Measurements from ENCODE around the gene TCL1A. TPM values are rescaled to one million over a fixed set of nuclear protein-coding genes. Genes with fewer than 3 reads are reported as not detected.

The TCL1A gene
- total RNA-seq, 1 experiment from 2014 or later, result not detected

DNA sequence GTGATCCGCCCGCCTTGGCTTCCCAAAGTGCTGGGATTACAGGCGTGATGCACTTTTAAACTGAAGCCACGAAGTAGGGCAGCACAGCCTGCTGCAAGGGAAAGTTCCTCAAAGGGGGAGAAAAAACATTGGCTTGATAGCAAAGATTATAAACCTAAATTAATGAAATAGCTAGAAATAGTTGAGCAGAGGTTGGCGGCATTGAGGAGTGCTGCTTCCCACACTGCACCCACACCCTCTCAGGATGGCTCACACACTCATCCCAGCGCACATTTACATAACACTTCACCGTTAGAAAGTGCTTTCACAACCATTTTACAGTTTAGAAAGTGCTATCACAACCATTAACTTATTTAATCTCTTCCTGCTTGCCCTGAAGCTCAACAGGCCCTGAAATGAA lies 44.4 kb upstream of the TCL1A start:
- Histone ChIP-seq H3K36me3 (ENCODE audit: control insufficient read depth, insufficient read depth, low read length) (no peaks in the 10 kb centered on the region), H3K27ac (ENCODE audit: low read length) (no peak overlapping the region), H3K4me3 (ENCODE audit: low read depth in 2 of 2, low read length in 2 of 2) (no peak overlapping the region), H3K9me3 (ENCODE audit: control insufficient read depth, insufficient read depth, low read depth, low read length) (no peaks in the 10 kb centered on the region), H3K27me3 (ENCODE audit: control insufficient read depth, insufficient read depth, low read length) (no peaks in the 10 kb centered on the region; the same call in 1 of the 2 replicates), H3K4me1 (ENCODE audit: control insufficient read depth, insufficient read depth, low read length) (no peaks in the 10 kb centered on the region)
- no peak for ATAC-seq
- intact Hi-C loops (cut with micrococcal nuclease; ENCODE audit: unreplicated experiment) (no loop called here), in situ Hi-C loops (cut with HindIII; ENCODE audit: low pct_unique_long_range_greater_than_20kb, low sequenced_read_pairs) (no loop called here)
- TF ChIP-seq SIN3A (IDR thresholded peaks at IDR 0.05; ENCODE audit: borderline replicate concordance, insufficient read depth, low read depth, low read length) (no peak), TCF7L2 (IDR thresholded peaks at IDR 0.05; ENCODE audit: low read depth, low read length) (no peak), POLR2AphosphoS5 (IDR thresholded peaks at IDR 0.05; ENCODE audit: low read depth, low read length) (no peak)
- TF ChIP-seq, protein P1, sequence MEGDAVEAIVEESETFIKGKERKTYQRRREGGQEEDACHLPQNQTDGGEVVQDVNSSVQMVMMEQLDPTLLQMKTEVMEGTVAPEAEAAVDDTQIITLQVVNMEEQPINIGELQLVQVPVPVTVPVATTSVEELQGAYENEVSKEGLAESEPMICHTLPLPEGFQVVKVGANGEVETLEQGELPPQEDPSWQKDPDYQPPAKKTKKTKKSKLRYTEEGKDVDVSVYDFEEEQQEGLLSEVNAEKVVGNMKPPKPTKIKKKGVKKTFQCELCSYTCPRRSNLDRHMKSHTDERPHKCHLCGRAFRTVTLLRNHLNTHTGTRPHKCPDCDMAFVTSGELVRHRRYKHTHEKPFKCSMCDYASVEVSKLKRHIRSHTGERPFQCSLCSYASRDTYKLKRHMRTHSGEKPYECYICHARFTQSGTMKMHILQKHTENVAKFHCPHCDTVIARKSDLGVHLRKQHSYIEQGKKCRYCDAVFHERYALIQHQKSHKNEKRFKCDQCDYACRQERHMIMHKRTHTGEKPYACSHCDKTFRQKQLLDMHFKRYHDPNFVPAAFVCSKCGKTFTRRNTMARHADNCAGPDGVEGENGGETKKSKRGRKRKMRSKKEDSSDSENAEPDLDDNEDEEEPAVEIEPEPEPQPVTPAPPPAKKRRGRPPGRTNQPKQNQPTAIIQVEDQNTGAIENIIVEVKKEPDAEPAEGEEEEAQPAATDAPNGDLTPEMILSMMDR (IDR thresholded peaks at IDR 0.05), result no peak
- TF ChIP-seq, protein P2, sequence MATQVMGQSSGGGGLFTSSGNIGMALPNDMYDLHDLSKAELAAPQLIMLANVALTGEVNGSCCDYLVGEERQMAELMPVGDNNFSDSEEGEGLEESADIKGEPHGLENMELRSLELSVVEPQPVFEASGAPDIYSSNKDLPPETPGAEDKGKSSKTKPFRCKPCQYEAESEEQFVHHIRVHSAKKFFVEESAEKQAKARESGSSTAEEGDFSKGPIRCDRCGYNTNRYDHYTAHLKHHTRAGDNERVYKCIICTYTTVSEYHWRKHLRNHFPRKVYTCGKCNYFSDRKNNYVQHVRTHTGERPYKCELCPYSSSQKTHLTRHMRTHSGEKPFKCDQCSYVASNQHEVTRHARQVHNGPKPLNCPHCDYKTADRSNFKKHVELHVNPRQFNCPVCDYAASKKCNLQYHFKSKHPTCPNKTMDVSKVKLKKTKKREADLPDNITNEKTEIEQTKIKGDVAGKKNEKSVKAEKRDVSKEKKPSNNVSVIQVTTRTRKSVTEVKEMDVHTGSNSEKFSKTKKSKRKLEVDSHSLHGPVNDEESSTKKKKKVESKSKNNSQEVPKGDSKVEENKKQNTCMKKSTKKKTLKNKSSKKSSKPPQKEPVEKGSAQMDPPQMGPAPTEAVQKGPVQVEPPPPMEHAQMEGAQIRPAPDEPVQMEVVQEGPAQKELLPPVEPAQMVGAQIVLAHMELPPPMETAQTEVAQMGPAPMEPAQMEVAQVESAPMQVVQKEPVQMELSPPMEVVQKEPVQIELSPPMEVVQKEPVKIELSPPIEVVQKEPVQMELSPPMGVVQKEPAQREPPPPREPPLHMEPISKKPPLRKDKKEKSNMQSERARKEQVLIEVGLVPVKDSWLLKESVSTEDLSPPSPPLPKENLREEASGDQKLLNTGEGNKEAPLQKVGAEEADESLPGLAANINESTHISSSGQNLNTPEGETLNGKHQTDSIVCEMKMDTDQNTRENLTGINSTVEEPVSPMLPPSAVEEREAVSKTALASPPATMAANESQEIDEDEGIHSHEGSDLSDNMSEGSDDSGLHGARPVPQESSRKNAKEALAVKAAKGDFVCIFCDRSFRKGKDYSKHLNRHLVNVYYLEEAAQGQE (IDR thresholded peaks at IDR 0.05; ENCODE audit: insufficient read depth in 1 of 2, low read depth in 2 of 2, low read length in 1 of 2), result no peak
- DNase-seq (ENCODE audit: low read depth, low spot score), result no peak
- no TSS peak for BruUV-seq (replicated peaks)
- POLR2A ChIA-PET, result no interaction called here
- CTCF ChIA-PET, result no interaction called here

GRCh38 chr14:95756751-95757150 lies 42.8 kb upstream of the TCL1A start:
- Histone ChIP-seq H3K27ac (ENCODE audit: low read length) (no peak overlapping the region), H3K9me3 (ENCODE audit: control insufficient read depth, insufficient read depth, low read depth, low read length) (no peaks in the 10 kb centered on the region), H3K4me3 (ENCODE audit: low read depth in 2 of 2, low read length in 2 of 2) (no peak overlapping the region), H3K4me1 (ENCODE audit: control insufficient read depth, insufficient read depth, low read length) (no peaks in the 10 kb centered on the region), H3K27me3 (ENCODE audit: control insufficient read depth, insufficient read depth, low read length) (no peaks in the 10 kb centered on the region; the same call in 1 of the 2 replicates), H3K36me3 (ENCODE audit: control insufficient read depth, insufficient read depth, low read length) (no peaks in the 10 kb centered on the region)
- DNase-seq (ENCODE audit: low read depth, low spot score), result no peak
- intact Hi-C loops (cut with micrococcal nuclease; ENCODE audit: unreplicated experiment) (no loop called here), in situ Hi-C loops (cut with HindIII; ENCODE audit: low pct_unique_long_range_greater_than_20kb, low sequenced_read_pairs) (no loop called here)
- TF ChIP-seq, protein P2 (IDR thresholded peaks at IDR 0.05; ENCODE audit: insufficient read depth in 1 of 2, low read depth in 2 of 2, low read length in 1 of 2), result no peak
- no peak for TF ChIP-seq POLR2AphosphoS5 (IDR thresholded peaks at IDR 0.05; ENCODE audit: low read depth, low read length)
- TF ChIP-seq SIN3A (IDR thresholded peaks at IDR 0.05; ENCODE audit: borderline replicate concordance, insufficient read depth, low read depth, low read length), result no peak
- no peak for TF ChIP-seq TCF7L2 (IDR thresholded peaks at IDR 0.05; ENCODE audit: low read depth, low read length)
- TF ChIP-seq, protein P1 (IDR thresholded peaks at IDR 0.05), result no peak
- CTCF ChIA-PET, result no interaction called here
- POLR2A ChIA-PET, result interaction anchor here (0.6 kb wide), 1 partner anchor 435 kb away, joined by 3 read pairs; no protein-coding TSS in a partner anchor
- BruUV-seq (replicated peaks), result no TSS peak
- no peak for ATAC-seq

All from Panc1 (cell line).